Stimulated activated CD4-positive, alpha-beta T cell treated with anti-CD3 and anti-CD28 coated beads, Interleukin-1b, Interleukin-23, amount 100 ng/mL, for 1 hour (primary cell): Measurements from ENCODE around the gene CCN5.

ENCODE experiments used
- DNase-seq, 2 donors: peaks; one replicate each; pipeline ENCODE4 v3.0.0-alpha.2; 2020; ENCODE audit warnings: low read depth in 2 of 2

CCN5 gene

GRCh38 chr20:44737116-44737515 lies 21.9 kb downstream of the CCN5 start:
- no peak for DNase-seq

GRCh38 chr20:44738813-44739477 lies 23.8 kb downstream of the CCN5 start:
- no peak for DNase-seq

GRCh38 chr20:44739942-44740341 lies 24.8 kb downstream of the CCN5 start:
- no peak for DNase-seq

DNA sequence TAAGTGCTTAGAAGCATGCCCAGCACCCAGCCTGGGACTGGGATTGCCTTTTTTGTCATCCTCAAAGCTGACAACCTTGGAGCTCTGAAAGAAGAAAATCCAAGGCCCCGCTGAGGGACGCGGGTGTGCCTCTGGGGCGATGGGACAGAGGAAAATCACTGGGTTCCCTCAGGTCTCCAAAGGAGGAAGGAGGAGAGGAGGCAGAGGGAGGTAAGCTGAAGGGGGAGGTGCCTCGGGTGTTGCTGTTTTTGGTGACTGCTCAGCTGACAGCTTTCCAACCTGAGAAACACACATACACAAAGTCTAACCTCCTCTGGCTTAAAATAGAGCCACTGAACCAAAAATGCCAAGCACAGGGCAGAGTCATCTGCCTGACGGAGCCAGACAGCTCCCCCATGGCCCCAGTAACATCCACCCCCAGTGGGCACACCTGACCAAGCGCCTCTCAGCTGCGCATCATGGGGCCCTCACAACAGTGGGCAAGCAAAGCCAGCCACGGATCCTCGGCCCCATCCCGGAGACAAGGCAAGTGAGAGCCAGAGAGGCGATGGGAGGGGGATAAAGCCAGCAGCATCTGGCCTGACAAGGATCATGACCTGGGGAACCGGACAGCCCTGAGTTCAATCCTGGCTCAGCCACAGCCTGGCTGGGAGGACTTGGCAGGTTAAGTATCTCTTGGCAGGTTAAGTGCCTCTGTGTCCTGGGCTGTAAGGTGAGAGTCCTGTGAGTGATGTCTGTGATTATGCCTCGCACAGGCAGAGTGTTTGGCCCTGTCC lies 27.3 kb downstream of the CCN5 start:
- no peak for DNase-seq

GRCh38 chr20:44743080-44743701 lies 28.0 kb downstream of the CCN5 start:
- DNase-seq = no peak

DNA sequence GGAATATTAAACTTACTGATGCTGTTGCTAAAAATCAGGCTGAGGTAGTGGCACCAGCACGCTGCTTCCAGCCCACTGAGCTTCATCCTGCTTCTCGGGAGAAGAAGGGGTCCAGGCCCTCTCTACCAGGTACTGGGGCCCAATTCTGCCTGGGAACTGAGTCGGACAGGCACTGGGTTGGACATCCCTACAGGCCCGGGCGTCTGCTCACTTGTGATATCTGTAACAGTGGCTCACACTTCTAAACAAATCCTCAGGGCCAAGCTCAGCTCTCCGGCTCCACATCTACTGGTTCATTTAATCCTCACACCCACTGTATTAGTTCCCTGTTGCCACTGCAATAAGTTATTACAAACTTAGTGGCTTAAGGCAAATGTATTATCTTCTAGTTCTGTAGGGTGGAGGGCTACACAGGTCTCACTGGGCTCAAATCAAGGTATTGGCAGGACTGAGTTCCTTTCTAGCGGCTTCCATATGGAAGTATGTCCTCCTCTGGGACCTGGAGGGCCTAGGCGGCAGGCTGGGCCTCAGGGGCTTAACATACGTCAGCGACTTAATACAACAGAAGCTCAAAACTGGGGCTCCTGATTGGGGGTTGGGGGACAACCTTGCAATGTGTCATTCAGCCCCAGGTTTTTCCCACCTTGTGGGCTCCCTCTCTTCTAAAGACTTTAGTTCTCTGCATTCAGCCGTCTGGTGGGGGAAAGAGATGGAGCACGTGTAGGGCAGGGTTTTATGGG lies 28.9 kb downstream of the CCN5 start:
- no peak for DNase-seq

- DNase-seq = no peak
These were observed 30.0 kb downstream of the CCN5 start for GRCh38 chr20:44745122-44745597.

GRCh38 chr20:44745598-44746366 lies 30.6 kb downstream of the CCN5 start, which contains the start of gene KCNK15:
KCNK15 (plus strand) TSS chr20:44745865; CDS start chr20:44745911, 46 bp downstream.
- peak in 1 of 2 donors; percentile 30 for DNase-seq

DNA sequence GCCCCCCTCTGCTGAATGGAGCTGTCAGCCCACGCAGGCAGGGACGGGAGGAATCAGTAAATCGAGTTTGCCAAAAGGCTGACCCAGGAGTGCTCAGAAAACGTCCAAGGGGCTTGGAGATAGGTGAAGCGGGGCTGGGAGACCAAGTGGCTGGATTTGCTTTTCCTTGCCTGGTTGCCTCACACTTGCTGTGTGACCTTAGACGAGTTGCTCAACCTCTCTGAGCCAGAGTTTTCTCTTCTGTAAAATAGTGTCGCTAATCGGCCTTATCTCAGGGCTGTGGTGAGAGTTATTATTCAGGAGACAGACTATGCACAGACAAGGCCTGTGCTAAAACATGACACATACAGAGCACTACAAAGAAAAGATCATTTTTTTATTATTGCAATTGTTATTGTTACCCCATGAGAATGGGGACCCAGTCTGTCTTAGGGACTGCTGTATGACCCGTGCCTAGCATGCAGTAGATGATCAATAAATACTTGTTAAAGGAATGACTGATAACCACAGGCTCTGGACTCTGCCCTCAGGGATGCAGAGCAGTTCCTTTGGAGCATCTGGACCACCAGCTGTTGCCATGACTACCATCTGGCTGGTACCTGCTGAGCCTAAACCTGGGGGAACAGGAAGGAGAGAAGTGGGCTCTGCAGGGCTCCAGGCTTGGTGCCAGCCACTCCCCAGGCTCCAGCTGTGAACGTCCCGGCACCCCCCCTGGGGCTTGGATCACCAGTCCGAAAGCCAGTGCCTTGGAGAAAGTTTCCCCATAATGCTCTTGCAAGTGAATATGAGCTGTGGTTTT lies 31.4 kb downstream of the CCN5 start:
- no peak for DNase-seq

DNA sequence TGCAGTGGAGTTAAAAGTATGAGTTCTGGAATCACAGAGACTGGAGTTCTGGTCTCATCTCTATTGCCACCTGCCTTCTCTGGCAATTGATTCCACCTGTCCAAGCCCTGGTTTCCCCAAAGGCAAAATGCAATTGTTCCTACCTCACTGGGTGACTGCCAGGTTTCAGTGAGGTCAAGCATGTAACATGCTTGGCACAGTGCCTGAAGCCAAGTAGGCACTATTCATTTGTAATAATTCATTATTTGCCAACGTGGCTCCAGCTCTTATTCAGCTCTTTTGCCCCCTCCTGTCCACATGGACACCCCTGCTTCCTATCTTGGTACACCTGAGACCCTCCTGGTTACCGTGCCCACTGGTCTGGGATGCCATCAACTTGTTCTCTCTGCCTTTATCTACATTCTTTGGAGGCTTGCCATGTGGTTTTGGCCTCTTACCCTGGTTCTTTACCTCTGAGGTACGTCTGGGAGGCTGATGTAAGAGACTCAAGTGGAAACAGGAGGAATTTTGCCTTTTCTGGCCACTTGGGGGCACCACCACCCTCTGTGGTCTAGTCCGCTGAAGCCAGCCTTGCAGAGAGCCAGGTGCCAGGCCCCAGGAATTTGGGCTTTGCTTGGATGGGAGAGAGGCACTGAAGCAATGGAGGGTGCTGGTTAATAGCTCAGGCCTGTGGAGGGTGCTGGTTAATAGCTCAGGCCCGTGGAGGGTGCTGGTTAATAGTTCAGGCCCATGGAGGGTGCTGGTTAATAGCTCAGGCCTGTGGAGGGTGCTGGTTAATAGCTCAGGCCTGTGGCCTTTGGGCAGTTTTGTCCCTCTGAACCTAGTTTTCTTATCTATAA lies 32.2 kb downstream of the CCN5 start:
- peak in 1 of 2 donors; percentile 46 for DNase-seq

DNA sequence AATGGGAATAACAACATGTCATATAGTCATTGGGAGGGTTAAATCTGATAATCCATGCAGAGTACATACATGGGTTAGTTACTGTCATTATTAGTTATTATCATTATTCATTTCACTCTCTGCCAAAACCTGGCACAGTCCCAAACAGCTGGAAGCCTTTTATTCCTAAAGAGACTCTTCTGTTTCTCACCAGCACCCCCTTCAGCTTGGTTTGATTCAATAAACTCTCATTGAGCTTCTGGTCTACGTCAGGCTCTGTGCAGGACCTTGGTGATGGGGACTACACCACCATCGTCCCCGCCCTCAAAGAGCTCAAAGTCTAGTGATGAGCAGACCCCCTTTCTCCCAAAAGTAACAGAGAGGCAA lies 32.8 kb downstream of the CCN5 start:
- no peak for DNase-seq

DNA sequence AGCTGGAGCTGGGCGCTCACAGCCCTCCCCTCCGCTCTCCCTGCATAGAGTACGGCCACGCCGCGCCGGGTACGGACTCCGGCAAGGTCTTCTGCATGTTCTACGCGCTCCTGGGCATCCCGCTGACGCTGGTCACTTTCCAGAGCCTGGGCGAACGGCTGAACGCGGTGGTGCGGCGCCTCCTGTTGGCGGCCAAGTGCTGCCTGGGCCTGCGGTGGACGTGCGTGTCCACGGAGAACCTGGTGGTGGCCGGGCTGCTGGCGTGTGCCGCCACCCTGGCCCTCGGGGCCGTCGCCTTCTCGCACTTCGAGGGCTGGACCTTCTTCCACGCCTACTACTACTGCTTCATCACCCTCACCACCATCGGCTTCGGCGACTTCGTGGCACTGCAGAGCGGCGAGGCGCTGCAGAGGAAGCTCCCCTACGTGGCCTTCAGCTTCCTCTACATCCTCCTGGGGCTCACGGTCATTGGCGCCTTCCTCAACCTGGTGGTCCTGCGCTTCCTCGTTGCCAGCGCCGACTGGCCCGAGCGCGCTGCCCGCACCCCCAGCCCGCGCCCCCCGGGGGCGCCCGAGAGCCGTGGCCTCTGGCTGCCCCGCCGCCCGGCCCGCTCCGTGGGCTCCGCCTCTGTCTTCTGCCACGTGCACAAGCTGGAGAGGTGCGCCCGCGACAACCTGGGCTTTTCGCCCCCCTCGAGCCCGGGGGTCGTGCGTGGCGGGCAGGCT lies 35.1 kb downstream of the CCN5 start:
- no peak for DNase-seq

GRCh38 chr20:44752099-44752931 lies 37.1 kb downstream of the CCN5 start:
- DNase-seq = no peak

DNA sequence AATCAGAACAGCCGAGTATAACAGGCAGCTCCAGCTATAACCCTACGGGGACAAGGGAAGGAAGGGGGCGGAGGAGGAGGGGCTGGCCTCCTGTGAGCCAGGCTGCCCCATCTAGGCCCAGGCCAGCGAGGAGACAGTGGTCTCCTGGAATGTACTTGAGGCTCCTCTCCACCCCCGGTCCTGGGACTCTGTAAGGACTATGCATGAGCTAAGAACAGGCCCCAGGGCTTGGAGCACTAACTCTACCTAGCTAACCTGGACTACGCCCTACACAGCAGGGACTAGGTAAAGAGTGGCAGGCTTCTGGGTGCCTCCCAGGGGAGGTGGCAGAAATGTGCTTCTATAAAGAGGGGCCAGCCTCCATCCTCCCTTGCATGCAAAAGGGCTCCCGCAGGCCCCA lies 39.4 kb downstream of the CCN5 start:
- no peak for DNase-seq

- no peak for DNase-seq
These were observed 41.0 kb downstream of the CCN5 start for GRCh38 chr20:44756011-44756688.

DNA sequence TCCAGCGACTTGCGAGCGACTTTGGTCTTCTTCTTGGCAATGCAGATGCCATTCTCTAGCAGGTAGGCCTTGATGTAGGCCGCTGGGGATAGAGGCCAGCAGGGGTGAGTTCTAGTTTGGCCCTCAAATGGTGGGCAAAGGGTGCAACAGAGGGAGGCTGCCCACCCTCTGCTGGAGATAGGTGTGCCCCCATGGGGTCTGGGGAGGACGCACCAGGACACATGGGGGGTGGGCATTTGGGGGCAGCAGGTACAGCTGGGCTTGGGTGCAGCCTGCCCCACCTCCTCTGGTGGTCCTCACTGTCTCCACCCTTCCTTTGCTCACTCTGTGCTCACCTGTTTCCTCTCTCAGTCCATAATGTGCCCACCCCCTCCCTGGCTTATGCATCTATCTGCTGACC lies 41.8 kb downstream of the CCN5 start:
- DNase-seq = no peak
